Left hindlimb (tissue), 1 donor: ENCODE data around the gene SPOPL.
"Not testable (repeated sequence)": the region's sequence is repeated elsewhere in the genome, so short reads cannot be mapped to it uniquely, and the experiment has no call there.

ENCODE experiments used
- DNase-seq: peaks from one replicate; pipeline ENCODE4 v3.0.0-alpha.2; 2018

SPOPL gene

GRCh38 chr2:138531913-138532312 is 30.3 kb downstream of the SPOPL start:
- no peak for DNase-seq

GRCh38 chr2:138534791-138535190 is 33.2 kb downstream of the SPOPL start:
- no peak for DNase-seq

- DNase-seq: no peak
Observed at GRCh38 chr2:138536302-138536701, 34.7 kb downstream of the SPOPL start.

- DNase-seq: no peak
Observed at GRCh38 chr2:138536740-138537139, 35.2 kb downstream of the SPOPL start.

GRCh38 chr2:138537170-138537915 is 35.8 kb downstream of the SPOPL start:
- no peak for DNase-seq

GRCh38 chr2:138544206-138544605 is 42.6 kb downstream of the SPOPL start:
- DNase-seq: not testable (repeated sequence)

- no peak for DNase-seq
Observed at GRCh38 chr2:138548796-138549195, 47.2 kb downstream of the SPOPL start.

- no peak for DNase-seq
Observed at GRCh38 chr2:138550172-138550571, 48.6 kb downstream of the SPOPL start.

- DNase-seq: no peak
Observed at GRCh38 chr2:138550670-138551287, 49.2 kb downstream of the SPOPL start.

GRCh38 chr2:138554123-138554522 is 52.6 kb downstream of the SPOPL start:
- no peak for DNase-seq

GRCh38 chr2:138559641-138560040 is 58.1 kb downstream of the SPOPL start:
- no peak for DNase-seq

GRCh38 chr2:138564586-138565229 is 63.1 kb downstream of the SPOPL start:
- DNase-seq: no peak

- no peak for DNase-seq
Observed at GRCh38 chr2:138565230-138565598, 63.6 kb downstream of the SPOPL start.

GRCh38 chr2:138572318-138572717 is 70.7 kb downstream of the SPOPL start:
- DNase-seq: no peak

GRCh38 chr2:138577066-138577465 is 75.5 kb downstream of the SPOPL start:
- no peak for DNase-seq

- no peak for DNase-seq
Observed at GRCh38 chr2:138579556-138579955, 78.0 kb downstream of the SPOPL start.

- no peak for DNase-seq
Observed at GRCh38 chr2:138581909-138582308, 80.3 kb downstream of the SPOPL start.

- no peak for DNase-seq
Observed at GRCh38 chr2:138589663-138590062, 88.1 kb downstream of the SPOPL start.

- no peak for DNase-seq
Observed at GRCh38 chr2:138596403-138596802, 94.8 kb downstream of the SPOPL start.

- DNase-seq: no peak
Observed at GRCh38 chr2:138600732-138601457, 99.3 kb downstream of the SPOPL start.

GRCh38 chr2:138601458-138602165 is 100.0 kb downstream of the SPOPL start:
- no peak for DNase-seq

GRCh38 chr2:138602166-138602460 is 100.5 kb downstream of the SPOPL start:
- DNase-seq: peak; percentile 64

- no peak for DNase-seq
Observed at GRCh38 chr2:138607746-138608145, 106.2 kb downstream of the SPOPL start.
